Body of pancreas (tissue), 4 donors: ENCODE data around the gene MR1.

Experiments
- POLR2A ChIP-seq, 3 donors: fragments of 450-650 bp; IDR thresholded peaks; one replicate each; pipeline ENCODE4 v1.6.1; 2016; ENCODE audit warnings: antibody characterized with exemption in 3 of 3, mild to moderate bottlenecking in 2 of 3
- TF ChIP-seq, protein P1 (sequence below), 7 experiments: fragments of 450-650 bp in 4 of 7; fragments of 200-600 bp in 3 of 7; sonication (generic) in 3 of 7; IDR thresholded peaks; one replicate each; pipeline ENCODE4 v1.5.1; 2016 to 2019; ENCODE audit warnings: antibody characterized with exemption in 7 of 7

DNA sequence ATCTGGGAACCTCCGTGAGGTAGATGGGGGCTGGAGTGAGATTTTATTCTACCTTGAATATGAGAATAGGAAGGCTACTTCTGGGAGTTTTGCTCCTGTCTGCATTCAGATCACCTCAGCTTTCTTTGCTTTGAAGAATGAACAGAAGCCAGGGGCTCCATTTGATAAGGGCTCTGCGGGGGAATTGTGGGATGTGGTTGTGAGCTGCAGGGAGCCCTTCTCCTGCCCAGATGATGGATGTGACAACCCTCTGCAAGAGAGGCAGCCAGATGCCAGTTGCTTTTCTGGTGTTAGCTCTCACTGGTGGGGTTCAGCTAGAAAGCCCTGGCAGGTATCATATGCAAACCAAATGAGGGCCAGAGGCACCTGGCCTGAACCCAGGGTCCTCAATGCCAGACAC, 76.2 kb downstream of the MR1 start:
- TF ChIP-seq, protein P1, sequence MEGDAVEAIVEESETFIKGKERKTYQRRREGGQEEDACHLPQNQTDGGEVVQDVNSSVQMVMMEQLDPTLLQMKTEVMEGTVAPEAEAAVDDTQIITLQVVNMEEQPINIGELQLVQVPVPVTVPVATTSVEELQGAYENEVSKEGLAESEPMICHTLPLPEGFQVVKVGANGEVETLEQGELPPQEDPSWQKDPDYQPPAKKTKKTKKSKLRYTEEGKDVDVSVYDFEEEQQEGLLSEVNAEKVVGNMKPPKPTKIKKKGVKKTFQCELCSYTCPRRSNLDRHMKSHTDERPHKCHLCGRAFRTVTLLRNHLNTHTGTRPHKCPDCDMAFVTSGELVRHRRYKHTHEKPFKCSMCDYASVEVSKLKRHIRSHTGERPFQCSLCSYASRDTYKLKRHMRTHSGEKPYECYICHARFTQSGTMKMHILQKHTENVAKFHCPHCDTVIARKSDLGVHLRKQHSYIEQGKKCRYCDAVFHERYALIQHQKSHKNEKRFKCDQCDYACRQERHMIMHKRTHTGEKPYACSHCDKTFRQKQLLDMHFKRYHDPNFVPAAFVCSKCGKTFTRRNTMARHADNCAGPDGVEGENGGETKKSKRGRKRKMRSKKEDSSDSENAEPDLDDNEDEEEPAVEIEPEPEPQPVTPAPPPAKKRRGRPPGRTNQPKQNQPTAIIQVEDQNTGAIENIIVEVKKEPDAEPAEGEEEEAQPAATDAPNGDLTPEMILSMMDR (IDR thresholded peaks at IDR 0.05) = no peak
- no peak for TF ChIP-seq POLR2A (IDR thresholded peaks at IDR 0.05)
